ENCODE data around the gene NOS1AP. TPM values are rescaled to one million over a fixed set of nuclear protein-coding genes. Genes with fewer than 3 reads are reported as not detected.

NOS1AP gene
- total RNA-seq, 2 donors from 2014 or later, result 3.1 to 4.0 TPM

- H3K4me3 ChIP-seq, result no peak overlapping the region
- no peak for ATAC-seq
- TF ChIP-seq POLR2A (IDR thresholded peaks at IDR 0.05), result no peak
- TF ChIP-seq CTCF (IDR thresholded peaks at IDR 0.05), result no peak
- DNase-seq, result no peak
- H3K4me1 ChIP-seq, result no peaks in the 10 kb centered on the region
- H3K9me3 ChIP-seq, result no peaks in the 10 kb centered on the region
- intact Hi-C loops (cut with DNase I), result no loop called here
- WGBS, 2 donors, result 62 to 64% methylated on average over 3 of the region's 3 CpGs
- H3K27ac ChIP-seq, result no peak overlapping the region
- H3K27me3 ChIP-seq, result no peaks in the 10 kb centered on the region
- H3K36me3 ChIP-seq (replicated peaks in 1 of 2; ENCODE audit: insufficient read depth in 1 of 2, low read depth in 2 of 2), result no peaks in the 10 kb centered on the region
These were observed 326.9 kb downstream of the NOS1AP start for GRCh38 chr1:162396201-162396906.

GRCh38 chr1:162397039-162397448, 327.6 kb downstream of the NOS1AP start:
- intact Hi-C loops (cut with DNase I), result no loop called here

GRCh38 chr1:162397943-162398560, 328.6 kb downstream of the NOS1AP start:
- no peaks in the 10 kb centered on the region for H3K36me3 ChIP-seq (replicated peaks in 1 of 2; ENCODE audit: insufficient read depth in 1 of 2, low read depth in 2 of 2)
- DNase-seq, result no peak
- no peak for ATAC-seq
- H3K4me3 ChIP-seq, result no peak overlapping the region
- H3K27ac ChIP-seq, result no peak overlapping the region
- no peak for TF ChIP-seq CTCF (IDR thresholded peaks at IDR 0.05)
- no peak for TF ChIP-seq POLR2A (IDR thresholded peaks at IDR 0.05)
- intact Hi-C loops (cut with DNase I), result no loop called here
- 43% methylated on average over 3 of the region's 3 CpGs for WGBS, 2 donors
- H3K27me3 ChIP-seq, result no peaks in the 10 kb centered on the region
- H3K4me1 ChIP-seq, result no peaks in the 10 kb centered on the region
- H3K9me3 ChIP-seq, result no peaks in the 10 kb centered on the region

More at GRCh38 chr1:162397039-162397448, 327.6 kb downstream of the NOS1AP start:
- Histone ChIP-seq H3K4me1 (no peaks in the 10 kb centered on the region), H3K9me3 (no peaks in the 10 kb centered on the region), H3K4me3 (no peak overlapping the region), H3K27ac (no peak overlapping the region), H3K36me3 (replicated peaks in 1 of 2; ENCODE audit: insufficient read depth in 1 of 2, low read depth in 2 of 2) (no peaks in the 10 kb centered on the region), H3K27me3 (no peaks in the 10 kb centered on the region)
- 84 to 86% methylated on average over 3 of the region's 3 CpGs for WGBS, 2 donors
- no peak for ATAC-seq
- no peak for DNase-seq
- no peak for TF ChIP-seq CTCF (IDR thresholded peaks at IDR 0.05)
- no peak for TF ChIP-seq POLR2A (IDR thresholded peaks at IDR 0.05)

- ATAC-seq, result no peak
- WGBS, 2 donors, result 68 to 72% methylated on average over 6 to 8 of the region's 8 CpGs
These were observed 329.6 kb downstream of the NOS1AP start for GRCh38 chr1:162398999-162399580.

More at GRCh38 chr1:162398999-162399580, 329.6 kb downstream of the NOS1AP start:
- no peak for DNase-seq
- intact Hi-C loops (cut with DNase I), result no loop called here
- no peaks in the 10 kb centered on the region for H3K27me3 ChIP-seq
- H3K4me1 ChIP-seq, result no peaks in the 10 kb centered on the region
- H3K36me3 ChIP-seq (replicated peaks in 1 of 2; ENCODE audit: insufficient read depth in 1 of 2, low read depth in 2 of 2), result no peaks in the 10 kb centered on the region
- TF ChIP-seq POLR2A (IDR thresholded peaks at IDR 0.05), result no peak
- TF ChIP-seq CTCF (IDR thresholded peaks at IDR 0.05), result no peak
- no peak overlapping the region for H3K27ac ChIP-seq
- no peak overlapping the region for H3K4me3 ChIP-seq
- H3K9me3 ChIP-seq, result no peaks in the 10 kb centered on the region

Measured in body of pancreas (tissue), 4 donors.